ENCODE data around the gene TBCK. TPM values are rescaled to one million over a fixed set of nuclear protein-coding genes. Genes with fewer than 3 reads are reported as not detected.

Gene TBCK
- total RNA-seq, 2 donors from 2014 or later = 15.7 to 18.8 TPM

GRCh38 chr4:106264331-106264728 is 51.7 kb downstream of the TBCK start:
- Histone ChIP-seq H3K9me3 (no peaks in the 10 kb centered on the region), H3K27ac (no peak overlapping the region), H3K4me3 (no peak overlapping the region), H3K27me3 (no peaks in the 10 kb centered on the region), H3K4me1 (no peaks in the 10 kb centered on the region), H3K36me3 (no peaks in the 10 kb centered on the region)
- TF ChIP-seq, protein P1, sequence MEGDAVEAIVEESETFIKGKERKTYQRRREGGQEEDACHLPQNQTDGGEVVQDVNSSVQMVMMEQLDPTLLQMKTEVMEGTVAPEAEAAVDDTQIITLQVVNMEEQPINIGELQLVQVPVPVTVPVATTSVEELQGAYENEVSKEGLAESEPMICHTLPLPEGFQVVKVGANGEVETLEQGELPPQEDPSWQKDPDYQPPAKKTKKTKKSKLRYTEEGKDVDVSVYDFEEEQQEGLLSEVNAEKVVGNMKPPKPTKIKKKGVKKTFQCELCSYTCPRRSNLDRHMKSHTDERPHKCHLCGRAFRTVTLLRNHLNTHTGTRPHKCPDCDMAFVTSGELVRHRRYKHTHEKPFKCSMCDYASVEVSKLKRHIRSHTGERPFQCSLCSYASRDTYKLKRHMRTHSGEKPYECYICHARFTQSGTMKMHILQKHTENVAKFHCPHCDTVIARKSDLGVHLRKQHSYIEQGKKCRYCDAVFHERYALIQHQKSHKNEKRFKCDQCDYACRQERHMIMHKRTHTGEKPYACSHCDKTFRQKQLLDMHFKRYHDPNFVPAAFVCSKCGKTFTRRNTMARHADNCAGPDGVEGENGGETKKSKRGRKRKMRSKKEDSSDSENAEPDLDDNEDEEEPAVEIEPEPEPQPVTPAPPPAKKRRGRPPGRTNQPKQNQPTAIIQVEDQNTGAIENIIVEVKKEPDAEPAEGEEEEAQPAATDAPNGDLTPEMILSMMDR (IDR thresholded peaks at IDR 0.05) = no peak
- no peak for DNase-seq (ENCODE audit: low spot score)

DNA sequence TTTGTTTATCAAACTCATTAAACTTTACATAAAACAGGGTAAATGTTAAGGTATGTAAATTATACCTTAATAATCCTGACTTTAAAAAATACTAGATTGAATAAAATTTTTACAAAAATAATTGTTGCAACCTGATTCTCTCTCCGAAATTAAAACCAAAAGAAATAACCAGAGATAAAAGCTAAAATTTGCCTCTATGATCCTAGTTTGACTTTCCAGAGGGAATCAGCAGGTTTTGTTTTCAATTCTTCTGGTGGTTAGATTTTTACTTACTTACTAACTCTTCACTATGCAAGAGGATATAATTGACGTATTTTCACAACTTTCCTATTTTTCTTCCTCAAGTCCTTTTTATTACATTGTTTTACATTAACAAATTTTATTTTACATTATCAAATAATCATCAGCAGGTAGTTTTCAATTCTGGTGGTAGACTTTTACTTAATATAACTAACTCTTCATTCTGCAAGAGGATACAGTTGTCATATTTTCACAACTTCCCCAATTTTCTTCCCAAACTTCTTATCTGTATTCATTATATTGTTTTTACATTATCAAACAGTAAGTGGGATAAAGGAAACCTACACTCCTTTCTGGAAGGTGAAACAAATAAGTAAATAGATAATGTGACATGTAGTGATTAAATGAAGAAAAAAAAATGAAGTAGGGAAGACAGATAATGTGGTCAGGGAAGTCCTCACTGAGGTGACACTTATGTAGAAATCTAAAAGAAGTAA is 52.2 kb downstream of the TBCK start:
- H3K36me3 ChIP-seq = no peaks in the 10 kb centered on the region
- DNase-seq (ENCODE audit: low spot score) = no peak

GRCh38 chr4:106261980-106262379 is 54.0 kb downstream of the TBCK start:
- Histone ChIP-seq H3K4me1 (no peaks in the 10 kb centered on the region), H3K9me3 (no peaks in the 10 kb centered on the region), H3K27ac (no peak overlapping the region), H3K4me3 (no peak overlapping the region), H3K27me3 (no peaks in the 10 kb centered on the region), H3K36me3 (no peaks in the 10 kb centered on the region)
- TF ChIP-seq, protein P1 (IDR thresholded peaks at IDR 0.05) = no peak
- no peak for DNase-seq (ENCODE audit: low spot score)

More for the DNA sequence above, 52.2 kb downstream of the TBCK start:
- Histone ChIP-seq H3K4me1 (no peaks in the 10 kb centered on the region), H3K9me3 (no peaks in the 10 kb centered on the region), H3K4me3 (no peak overlapping the region), H3K27me3 (no peaks in the 10 kb centered on the region), H3K27ac (no peak overlapping the region)
- TF ChIP-seq, protein P1 (IDR thresholded peaks at IDR 0.05) = no peak

GRCh38 chr4:106258145-106259045 is 57.6 kb downstream of the TBCK start:
- Histone ChIP-seq H3K9me3 (no peaks in the 10 kb centered on the region), H3K4me1 (no peaks in the 10 kb centered on the region), H3K36me3 (peaks cover 12% of the 10 kb centered on the region), H3K27ac (no peak overlapping the region), H3K4me3 (no peak overlapping the region), H3K27me3 (no peaks in the 10 kb centered on the region)
- DNase-seq (ENCODE audit: low spot score) = no peak
- TF ChIP-seq, protein P1 (IDR thresholded peaks at IDR 0.05) = no peak

- no peak overlapping the region for H3K4me3 ChIP-seq
- no peaks in the 10 kb centered on the region for H3K27me3 ChIP-seq
- DNase-seq (ENCODE audit: low spot score) = no peak
- H3K36me3 ChIP-seq = peaks cover 16% of the 10 kb centered on the region
- TF ChIP-seq, protein P1 (IDR thresholded peaks at IDR 0.05) = no peak
- H3K4me1 ChIP-seq = no peaks in the 10 kb centered on the region
- H3K9me3 ChIP-seq = no peaks in the 10 kb centered on the region
- no peak overlapping the region for H3K27ac ChIP-seq
These were observed 59.8 kb downstream of the TBCK start for GRCh38 chr4:106256190-106256589.
